Hematopoietic multipotent progenitor cell (in vitro differentiated cells): Measurements from ENCODE around the gene PRKAR1B. TPM values are rescaled to one million over a fixed set of nuclear protein-coding genes. Genes with fewer than 3 reads are reported as not detected.

Experiments
- DNase-seq, 3 donors: peaks; one replicate each; pipeline ENCODE4 v3.0.0-alpha.2; 2011 to 2015; ENCODE audit warnings: low read depth in 2 of 3, low spot score in 2 of 3
- total RNA-seq: library from RNA; depleted of rRNA; stranded (reverse); fragments of >200 nt; gene quantifications from one replicate; pipeline ENCODE4 v1.2.3, GENCODE V29; 2012

PRKAR1B gene
- total RNA-seq, 1 donor = 11.6 TPM

DNA sequence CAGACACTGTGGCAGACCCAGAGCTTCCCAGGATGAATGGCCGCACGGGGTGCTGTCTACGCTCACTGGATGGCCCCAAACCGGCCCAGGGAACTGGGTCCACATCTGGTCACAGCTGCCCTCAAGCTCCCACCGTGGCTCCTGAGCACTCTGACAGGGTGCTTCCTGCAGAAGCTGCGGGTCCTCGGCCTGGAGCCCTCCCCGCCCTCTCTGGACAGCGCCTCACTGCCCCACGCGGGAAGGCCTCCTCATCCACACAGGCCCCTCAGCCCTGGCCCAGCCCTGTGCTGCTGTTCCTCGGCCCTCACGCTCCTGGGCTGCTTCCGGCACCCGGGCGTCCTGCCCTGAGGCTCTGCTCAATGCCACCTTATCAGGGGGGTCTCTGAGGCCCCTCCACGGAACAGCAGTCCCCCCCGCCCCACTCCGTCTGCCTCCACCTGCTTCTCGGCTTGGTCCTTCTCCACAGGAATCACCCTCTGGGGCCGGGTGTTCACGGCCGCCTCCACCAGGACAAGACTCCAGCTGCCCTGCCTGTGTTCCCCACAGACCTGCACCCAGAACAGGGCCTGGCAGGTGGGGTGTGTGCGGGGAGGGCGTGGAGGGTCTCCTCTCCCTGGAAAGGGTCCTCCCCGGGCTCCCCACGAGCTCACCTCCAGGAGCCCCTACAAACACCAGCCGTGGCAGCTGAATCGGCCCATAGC, 132.0 kb downstream of the PRKAR1B start:
- no peak for DNase-seq

DNA sequence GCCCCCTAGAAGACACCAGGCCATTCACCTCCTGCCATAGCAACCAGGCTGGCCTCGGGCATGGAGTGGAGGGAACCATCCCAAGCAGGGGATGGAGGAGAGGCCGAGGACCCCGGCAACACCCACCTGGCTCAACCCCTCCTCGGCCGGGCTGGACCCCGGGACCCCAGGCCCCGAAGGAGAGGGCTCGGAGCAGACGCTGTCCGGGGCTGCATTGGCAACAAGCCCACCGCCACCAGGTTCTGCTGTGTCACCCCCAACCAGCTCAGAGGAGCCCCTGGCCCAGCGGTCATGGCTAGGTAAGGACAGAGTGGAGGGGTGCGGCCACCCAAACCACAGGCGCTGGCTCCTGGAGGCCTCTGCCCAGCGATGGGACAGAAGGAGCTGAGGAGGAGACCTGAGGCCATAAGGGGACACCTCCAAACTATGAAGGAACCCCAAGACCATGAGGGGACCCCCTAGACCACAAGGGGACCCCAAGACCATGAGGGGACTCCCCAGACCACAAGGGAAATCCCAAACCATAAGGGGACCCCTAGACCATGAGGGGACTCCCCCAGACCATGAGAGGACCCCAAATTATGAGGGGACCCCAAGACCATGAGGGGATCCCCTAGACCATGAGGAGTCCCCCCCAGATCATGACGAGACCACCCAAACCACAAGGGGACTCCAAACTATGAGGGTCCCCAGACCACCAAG, 132.7 kb downstream of the PRKAR1B start:
- DNase-seq = no peak

DNA sequence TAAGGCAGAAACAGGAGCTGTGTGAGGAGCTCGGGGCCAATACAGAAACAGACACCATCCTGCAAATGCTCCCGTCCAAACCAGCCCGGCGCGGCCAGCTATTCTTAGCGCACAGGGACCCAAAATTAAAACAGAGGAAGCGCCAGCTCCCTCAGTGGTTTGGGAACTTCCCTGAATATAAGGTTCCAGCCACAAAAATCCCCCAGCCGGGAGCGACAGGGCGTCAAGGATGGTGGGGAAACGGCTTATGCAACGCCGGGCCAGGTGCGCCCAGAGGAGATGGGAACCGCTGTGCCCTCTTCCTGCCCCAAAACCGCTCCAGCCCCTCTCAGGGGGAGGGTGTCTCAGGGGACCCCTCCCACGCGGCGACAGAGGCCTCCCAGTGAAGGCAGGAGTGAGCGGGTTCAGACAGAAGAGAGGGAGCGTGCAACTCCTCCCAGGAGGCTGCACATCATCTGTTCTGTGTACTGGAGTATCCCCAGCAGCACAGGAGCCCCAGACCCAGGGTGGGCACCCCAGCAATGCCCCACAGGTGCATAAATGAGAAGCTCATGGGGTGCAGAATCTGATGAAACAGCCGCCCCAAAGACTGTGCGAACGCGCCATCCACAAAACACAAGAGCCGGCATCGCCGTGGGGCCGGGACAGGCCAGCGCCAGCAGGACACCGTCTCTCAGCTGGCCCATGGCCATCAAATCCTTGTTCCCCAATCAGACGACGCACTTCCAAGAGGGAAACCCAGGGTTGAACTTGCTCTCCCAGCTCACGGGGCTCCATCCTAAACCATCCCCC, 133.6 kb downstream of the PRKAR1B start:
- DNase-seq = peak in 2 of 3 donors; percentile 57 to 64

- DNase-seq = no peak
These were observed 135.0 kb downstream of the PRKAR1B start for GRCh38 chr7:591856-592628.

- DNase-seq = peak in 1 of 3 donors; percentile 63
These were observed 136.1 kb downstream of the PRKAR1B start for GRCh38 chr7:590731-591551.

- DNase-seq = no peak
These were observed 137.1 kb downstream of the PRKAR1B start for GRCh38 chr7:589781-590575.

GRCh38 chr7:587767-588166, 139.3 kb downstream of the PRKAR1B start:
- DNase-seq = no peak

DNA sequence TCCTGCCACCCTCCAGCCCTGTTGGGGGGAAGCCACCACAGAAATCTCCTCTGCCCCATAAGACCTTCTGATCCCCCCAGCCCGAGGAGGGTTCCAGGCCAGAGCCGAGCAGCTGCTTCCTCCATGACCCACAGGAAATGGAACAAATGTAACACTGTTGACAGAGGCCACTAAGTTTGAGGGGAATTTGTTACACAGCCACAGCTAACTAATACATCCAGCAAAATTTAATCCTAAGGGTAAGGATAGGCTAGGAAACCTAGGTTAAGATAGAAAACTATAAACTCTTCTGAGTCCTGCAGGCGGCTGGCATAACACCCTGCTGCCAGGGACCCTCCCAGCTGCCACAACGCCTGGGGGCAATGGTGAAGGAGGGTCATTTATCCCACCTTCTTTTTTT, 140.6 kb downstream of the PRKAR1B start:
- no peak for DNase-seq

GRCh38 chr7:585873-586272, 141.2 kb downstream of the PRKAR1B start:
- DNase-seq = no peak

DNA sequence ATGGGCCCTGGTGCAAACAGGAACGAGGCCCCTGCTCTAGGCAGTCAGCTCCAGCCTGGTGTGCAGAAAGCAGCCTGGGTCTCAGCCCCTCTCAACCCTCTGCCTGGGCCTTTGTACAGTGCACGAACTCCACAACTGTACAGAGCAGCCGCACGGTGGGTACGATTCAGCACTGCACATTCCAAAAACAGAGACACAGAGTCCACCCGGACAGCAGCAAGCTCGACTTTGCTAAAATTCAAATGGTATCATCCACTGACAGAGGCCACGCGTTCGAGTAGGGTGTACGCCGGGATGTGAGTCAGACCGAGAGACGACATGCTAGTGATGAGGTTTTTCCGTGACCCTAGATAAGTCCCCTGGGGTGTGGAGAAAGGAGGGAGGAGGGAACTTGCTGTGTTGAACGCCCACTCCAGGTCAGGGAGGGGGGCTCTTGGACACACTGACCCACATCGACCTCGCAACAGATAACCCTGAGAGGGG, 141.8 kb downstream of the PRKAR1B start:
- no peak for DNase-seq

DNA sequence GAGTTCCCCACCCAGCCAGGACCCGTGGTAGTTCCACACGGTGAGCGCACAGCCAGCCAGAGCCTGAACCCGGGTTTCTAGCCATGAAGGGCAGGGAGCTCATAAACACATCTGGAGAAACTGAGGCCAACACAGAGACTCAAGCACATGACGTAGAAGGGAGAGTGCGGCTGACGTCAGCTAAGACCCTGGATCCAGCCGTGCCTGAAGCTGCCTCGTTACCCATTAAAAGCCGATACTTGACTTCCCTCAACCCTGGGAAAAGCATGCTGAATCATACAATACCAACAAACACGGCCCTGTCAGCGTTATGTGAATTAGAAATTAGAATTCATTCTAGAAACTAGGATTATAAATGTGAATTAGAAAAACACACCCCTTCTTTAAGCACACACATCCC, 142.3 kb downstream of the PRKAR1B start:
- no peak for DNase-seq

- peak; percentile 33 to 72 (median 58) for DNase-seq
These were observed 143.0 kb downstream of the PRKAR1B start for GRCh38 chr7:584122-584465.

DNA sequence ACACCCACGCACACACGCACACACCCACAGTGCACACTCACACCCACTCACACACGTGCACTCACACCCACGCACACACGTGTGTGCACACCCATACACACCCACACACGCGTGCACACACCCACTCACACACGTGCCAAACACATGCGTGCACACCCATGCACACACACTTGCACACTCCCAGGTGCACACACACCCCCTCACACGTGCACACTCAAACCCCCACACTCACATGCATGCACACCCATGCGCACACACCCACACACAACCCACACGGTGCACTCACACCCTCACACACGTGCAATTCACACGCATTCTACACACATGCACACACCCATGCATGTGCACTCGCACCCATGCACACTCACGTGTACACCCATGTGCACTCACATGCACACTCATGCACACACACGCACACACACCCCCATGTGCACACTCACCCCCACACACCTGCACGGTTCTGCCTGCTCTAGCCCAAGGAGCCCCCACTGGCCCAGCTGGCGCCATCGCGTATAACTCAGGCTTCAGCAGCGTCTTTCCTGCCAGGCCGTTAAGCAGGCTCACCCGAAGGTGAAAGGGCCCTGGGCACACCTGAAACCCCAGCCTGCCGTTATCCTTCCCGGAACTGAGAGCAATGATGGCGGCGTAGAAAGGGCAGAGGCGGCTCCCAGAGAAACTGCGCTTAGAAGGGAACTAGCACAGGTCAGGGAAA, 143.5 kb downstream of the PRKAR1B start:
- no peak for DNase-seq

DNA sequence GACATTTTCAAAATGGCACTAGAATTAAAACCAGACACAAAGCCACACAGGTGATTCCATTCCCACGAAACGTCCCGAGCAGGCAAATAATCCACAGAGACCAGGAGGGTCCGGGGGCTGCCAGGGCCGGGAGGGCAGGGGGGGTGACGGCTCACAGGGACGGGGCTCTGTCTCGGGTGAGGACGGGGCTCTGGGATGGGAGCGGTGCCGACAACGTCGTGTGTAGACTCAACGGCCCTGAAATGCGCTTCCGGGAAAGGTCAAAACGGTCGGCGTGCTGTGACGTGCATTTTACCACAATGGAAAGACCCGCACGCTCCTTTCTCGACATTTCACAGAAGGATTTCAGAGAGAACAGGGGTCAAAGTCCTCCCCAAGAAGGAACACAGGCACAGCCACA, 144.2 kb downstream of the PRKAR1B start:
- DNase-seq = no peak

DNA sequence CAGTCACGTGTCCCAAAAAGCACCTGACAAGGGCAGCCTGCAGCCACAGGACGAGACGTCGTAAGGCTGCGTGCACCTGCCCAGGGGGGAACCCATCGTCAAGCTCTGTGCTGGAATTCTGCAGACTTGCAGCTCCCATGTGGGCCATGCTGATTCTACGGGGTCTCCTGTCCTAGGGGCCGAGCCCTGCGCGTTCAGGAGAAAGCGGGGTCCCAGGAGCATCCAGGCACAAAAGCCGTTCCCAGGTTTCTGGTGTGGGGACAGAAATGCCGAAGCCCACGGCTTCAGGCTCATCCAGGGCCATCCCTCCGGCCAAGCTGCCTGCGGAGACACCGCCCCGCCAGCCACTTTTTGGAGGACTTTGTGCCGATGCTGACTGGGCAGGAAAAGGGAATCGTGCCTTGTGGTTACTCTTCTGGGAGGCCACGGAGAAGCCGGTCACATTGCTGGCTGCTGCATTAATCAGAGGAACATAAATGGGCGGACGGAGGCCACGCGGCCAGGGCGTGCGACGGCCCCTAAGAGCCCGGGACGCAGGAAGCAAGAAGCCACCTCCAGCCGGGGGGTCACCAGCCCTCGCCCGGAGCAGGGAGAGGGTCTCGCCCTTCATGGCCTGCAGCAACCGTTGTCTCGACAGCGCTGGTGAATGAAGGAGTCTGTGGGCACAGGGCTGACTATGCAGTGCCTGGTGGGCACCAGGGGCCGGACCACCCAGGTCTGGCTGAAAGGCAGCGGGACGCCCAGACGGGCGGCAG, 144.8 kb downstream of the PRKAR1B start:
- no peak for DNase-seq

GRCh38 chr7:578386-578785, 148.7 kb downstream of the PRKAR1B start:
- DNase-seq = no peak

DNA sequence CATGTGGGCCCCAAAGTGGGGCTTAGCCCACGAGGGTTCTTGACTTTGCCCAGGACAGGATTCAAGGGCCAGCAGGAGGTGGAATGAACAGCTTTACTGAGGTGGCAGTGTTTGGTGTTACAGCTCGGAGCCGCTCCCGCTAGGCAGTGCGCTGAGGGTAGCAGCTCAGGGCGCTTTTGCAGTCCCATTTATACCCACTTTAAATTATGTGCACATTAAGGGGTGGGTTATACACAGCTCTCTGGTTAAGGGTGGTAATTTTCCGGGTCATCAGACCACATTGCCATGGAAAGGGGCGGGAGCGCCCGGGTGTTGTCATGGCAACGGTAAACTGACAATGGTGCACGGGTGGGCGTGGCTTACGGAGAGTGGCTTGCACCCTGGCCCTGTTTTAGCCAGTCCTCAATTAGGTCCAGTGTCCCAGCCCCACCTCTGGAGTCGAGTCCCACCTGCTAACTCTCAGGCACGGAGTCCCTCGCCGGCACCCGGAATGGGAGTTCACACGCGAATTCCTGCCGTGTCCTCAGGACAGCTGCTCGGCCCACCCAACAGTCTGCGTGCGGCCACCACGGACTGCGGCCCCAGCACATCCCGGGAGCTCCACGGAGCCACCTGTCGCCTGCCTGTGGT, 149.2 kb downstream of the PRKAR1B start:
- DNase-seq = no peak
